ENCODE measurements around the gene NUDT4. TPM values are rescaled to one million over a fixed set of nuclear protein-coding genes. Genes with fewer than 3 reads are reported as not detected.
A peak's percentile ranks its signal among the peaks of the same experiment; 100 is the strongest.
"Not testable (repeated sequence)": the region's sequence is repeated elsewhere in the genome, so short reads cannot be mapped to it uniquely, and the experiment has no call there.

Gene NUDT4
- total RNA-seq, 2 donors from 2014 or later = 138 to 241 TPM

GRCh38 chr12:93409343-93410187 lies 31.8 kb downstream of the NUDT4 start:
- H3K9me3 ChIP-seq; intact Hi-C loops (cut with DNase I); DNase-seq (ENCODE audit: low spot score); H3K4me3 ChIP-seq; H3K27me3 ChIP-seq (replicated peaks; ENCODE audit: insufficient read depth); H3K36me3 ChIP-seq: not testable (repeated sequence)
- Histone ChIP-seq H3K27ac (peak overlapping the region in 1 of 2 donors; percentile 71), H3K4me1 (replicated peaks) (peaks cover 16% of the 10 kb centered on the region)
- 31% methylated on average over 4 of the region's 4 CpGs for WGBS
- peak; percentile 31 for TF ChIP-seq POLR2AphosphoS5 (IDR thresholded peaks at IDR 0.05)

GRCh38 chr12:93411060-93411459 lies 33.3 kb downstream of the NUDT4 start:
- intact Hi-C loops (cut with DNase I); DNase-seq (ENCODE audit: low spot score); H3K4me3 ChIP-seq; H3K36me3 ChIP-seq; H3K9me3 ChIP-seq; H3K27me3 ChIP-seq (replicated peaks; ENCODE audit: insufficient read depth): not testable (repeated sequence)
- peak overlapping the region; percentile 42 to 71 for H3K27ac ChIP-seq
- H3K4me1 ChIP-seq (replicated peaks) = peaks cover 16% of the 10 kb centered on the region
- WGBS = 22% methylated on average over 6 of the region's 6 CpGs
- TF ChIP-seq POLR2AphosphoS5 (IDR thresholded peaks at IDR 0.05) = peak; percentile 30

GRCh38 chr12:93412396-93412795 lies 34.7 kb downstream of the NUDT4 start:
- intact Hi-C loops (cut with DNase I); H3K9me3 ChIP-seq; H3K4me3 ChIP-seq; H3K36me3 ChIP-seq; H3K27me3 ChIP-seq (replicated peaks; ENCODE audit: insufficient read depth): not testable (repeated sequence)
- peak; percentile 39 for DNase-seq (ENCODE audit: low spot score)
- peak overlapping the region; percentile 42 to 71 for H3K27ac ChIP-seq
- 41% methylated on average over 8 of the region's 8 CpGs for WGBS
- H3K4me1 ChIP-seq (replicated peaks) = peaks cover 16% of the 10 kb centered on the region
- TF ChIP-seq POLR2AphosphoS5 (IDR thresholded peaks at IDR 0.05) = peak; percentile 41

GRCh38 chr12:93413064-93413463 lies 35.3 kb downstream of the NUDT4 start:
- DNase-seq (ENCODE audit: low spot score) = no peak
- Histone ChIP-seq H3K27me3 (replicated peaks; ENCODE audit: insufficient read depth) (no peaks in the 10 kb centered on the region), H3K4me3 (no peak overlapping the region), H3K36me3 (no peaks in the 10 kb centered on the region), H3K27ac (peak overlapping the region; percentile 42 to 71), H3K4me1 (replicated peaks) (peaks cover 16% of the 10 kb centered on the region), H3K9me3 (no peaks in the 10 kb centered on the region)
- no peak for TF ChIP-seq POLR2A (IDR thresholded peaks at IDR 0.05)
- TF ChIP-seq POLR2AphosphoS5 (IDR thresholded peaks at IDR 0.05) = no peak
- TF ChIP-seq CTCF (IDR thresholded peaks at IDR 0.05) = no peak
- intact Hi-C loops (cut with DNase I) = no loop called here
- WGBS = 42% methylated on average over 3 of the region's 3 CpGs

GRCh38 chr12:93415723-93416464 lies 38.2 kb downstream of the NUDT4 start:
- H3K4me3 ChIP-seq = no peak overlapping the region
- no peaks in the 10 kb centered on the region for H3K36me3 ChIP-seq
- TF ChIP-seq CTCF (IDR thresholded peaks at IDR 0.05) = no peak
- no peak for TF ChIP-seq POLR2AphosphoS5 (IDR thresholded peaks at IDR 0.05)
- no peak for TF ChIP-seq POLR2A (IDR thresholded peaks at IDR 0.05)
- intact Hi-C loops (cut with DNase I) = loop anchor here (5.0 kb wide), 1 partner anchor 429 kb away; no protein-coding TSS in a partner anchor
- no peaks in the 10 kb centered on the region for H3K27me3 ChIP-seq (replicated peaks; ENCODE audit: insufficient read depth)
- H3K9me3 ChIP-seq = no peaks in the 10 kb centered on the region
- no peak overlapping the region for H3K27ac ChIP-seq
- no peak for DNase-seq (ENCODE audit: low spot score)
- 72% methylated on average over 3 of the region's 3 CpGs for WGBS
- peaks cover 6% of the 10 kb centered on the region for H3K4me1 ChIP-seq (replicated peaks)

- 94% methylated on average over 4 of the region's 4 CpGs for WGBS
Observed at GRCh38 chr12:93417967-93418480, 40.3 kb downstream of the NUDT4 start.

More at GRCh38 chr12:93417967-93418480, 40.3 kb downstream of the NUDT4 start:
- no peak overlapping the region for H3K27ac ChIP-seq
- H3K4me3 ChIP-seq = no peak overlapping the region
- intact Hi-C loops (cut with DNase I) = loop anchor here (5.0 kb wide), 1 partner anchor 431 kb away; no protein-coding TSS in a partner anchor
- no peaks in the 10 kb centered on the region for H3K9me3 ChIP-seq
- H3K4me1 ChIP-seq (replicated peaks) = peaks cover 6% of the 10 kb centered on the region
- H3K36me3 ChIP-seq = no peaks in the 10 kb centered on the region
- no peaks in the 10 kb centered on the region for H3K27me3 ChIP-seq (replicated peaks; ENCODE audit: insufficient read depth)
- no peak for DNase-seq (ENCODE audit: low spot score)
- TF ChIP-seq POLR2A (IDR thresholded peaks at IDR 0.05) = no peak
- no peak for TF ChIP-seq POLR2AphosphoS5 (IDR thresholded peaks at IDR 0.05)
- no peak for TF ChIP-seq CTCF (IDR thresholded peaks at IDR 0.05)

Measured in prostate gland (tissue), 2 donors.